Cardiac fibroblast (primary cell): ENCODE results near the gene GDI1.

Source experiments
- DNase-seq, 2 donors: peaks; one replicate each; pipeline versions ENCODE4 v3.0.0 to v3.0.0-alpha.2; 2010; ENCODE audit warnings: low read depth in 2 of 2
- H3K4me3 ChIP-seq, 2 donors: replicated peaks in 1 of 2; 1 replicate in 1 of 2; 2 replicates in 1 of 2; pipeline ENCODE4 v1.5.1; 2011; ENCODE audit warnings: low read depth in 2 of 2, low read length in 2 of 2, mild to moderate bottlenecking in 2 of 2, moderate library complexity in 1 of 2
- TF ChIP-seq, protein P1 (sequence below): IDR thresholded peaks from one replicate; pipeline ENCODE4 v1.5.1; 2011; ENCODE audit warnings: low read depth, mild to moderate bottlenecking, low read length, inconsistent platforms

The GDI1 gene

DNA sequence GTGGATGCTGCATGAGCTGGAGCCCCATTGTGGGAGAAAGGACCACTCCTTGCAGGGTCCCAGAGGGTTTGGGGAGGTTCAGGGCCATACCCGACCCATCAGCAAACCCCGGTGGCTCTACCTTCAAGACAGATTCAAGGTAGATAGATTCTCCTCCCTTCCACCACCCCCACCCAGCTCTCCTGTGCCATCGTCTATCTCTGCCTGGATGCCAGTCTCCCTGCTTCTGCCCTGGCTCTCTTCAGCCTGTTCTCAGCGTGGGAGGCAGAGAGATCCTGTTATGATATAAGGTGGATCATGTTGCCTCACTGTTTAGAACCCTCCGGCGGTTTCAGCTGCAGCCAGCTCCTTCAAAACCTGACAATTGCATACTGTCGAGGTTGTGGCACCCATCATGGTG lies 36.7 kb downstream of the GDI1 start:
- no peak for DNase-seq
- TF ChIP-seq, protein P1, sequence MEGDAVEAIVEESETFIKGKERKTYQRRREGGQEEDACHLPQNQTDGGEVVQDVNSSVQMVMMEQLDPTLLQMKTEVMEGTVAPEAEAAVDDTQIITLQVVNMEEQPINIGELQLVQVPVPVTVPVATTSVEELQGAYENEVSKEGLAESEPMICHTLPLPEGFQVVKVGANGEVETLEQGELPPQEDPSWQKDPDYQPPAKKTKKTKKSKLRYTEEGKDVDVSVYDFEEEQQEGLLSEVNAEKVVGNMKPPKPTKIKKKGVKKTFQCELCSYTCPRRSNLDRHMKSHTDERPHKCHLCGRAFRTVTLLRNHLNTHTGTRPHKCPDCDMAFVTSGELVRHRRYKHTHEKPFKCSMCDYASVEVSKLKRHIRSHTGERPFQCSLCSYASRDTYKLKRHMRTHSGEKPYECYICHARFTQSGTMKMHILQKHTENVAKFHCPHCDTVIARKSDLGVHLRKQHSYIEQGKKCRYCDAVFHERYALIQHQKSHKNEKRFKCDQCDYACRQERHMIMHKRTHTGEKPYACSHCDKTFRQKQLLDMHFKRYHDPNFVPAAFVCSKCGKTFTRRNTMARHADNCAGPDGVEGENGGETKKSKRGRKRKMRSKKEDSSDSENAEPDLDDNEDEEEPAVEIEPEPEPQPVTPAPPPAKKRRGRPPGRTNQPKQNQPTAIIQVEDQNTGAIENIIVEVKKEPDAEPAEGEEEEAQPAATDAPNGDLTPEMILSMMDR: no peak

DNA sequence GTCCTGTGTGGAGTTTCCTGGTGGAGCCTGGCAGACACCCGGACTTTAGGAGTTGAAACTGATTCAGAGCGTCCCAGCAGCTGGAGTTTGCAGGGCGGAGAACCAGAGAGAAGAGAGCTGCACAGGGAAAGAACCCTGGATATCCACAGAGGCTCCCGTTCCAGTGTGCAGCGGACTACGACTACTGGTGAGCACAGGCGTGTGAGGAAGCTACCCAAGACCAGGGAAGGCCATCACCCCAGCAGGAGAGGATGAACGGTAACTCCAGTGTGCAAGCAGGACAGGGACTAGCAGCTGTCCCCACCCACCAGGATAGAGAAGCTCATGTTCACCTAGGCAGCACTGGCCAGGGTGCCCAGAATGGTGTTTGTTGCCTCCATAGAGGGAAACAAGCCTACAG lies 39.9 kb downstream of the GDI1 start:
- H3K4me3 ChIP-seq: no peak overlapping the region
- TF ChIP-seq, protein P1: no peak
- no peak for DNase-seq

More for the DNA sequence above, 36.7 kb downstream of the GDI1 start:
- no peak overlapping the region for H3K4me3 ChIP-seq

DNA sequence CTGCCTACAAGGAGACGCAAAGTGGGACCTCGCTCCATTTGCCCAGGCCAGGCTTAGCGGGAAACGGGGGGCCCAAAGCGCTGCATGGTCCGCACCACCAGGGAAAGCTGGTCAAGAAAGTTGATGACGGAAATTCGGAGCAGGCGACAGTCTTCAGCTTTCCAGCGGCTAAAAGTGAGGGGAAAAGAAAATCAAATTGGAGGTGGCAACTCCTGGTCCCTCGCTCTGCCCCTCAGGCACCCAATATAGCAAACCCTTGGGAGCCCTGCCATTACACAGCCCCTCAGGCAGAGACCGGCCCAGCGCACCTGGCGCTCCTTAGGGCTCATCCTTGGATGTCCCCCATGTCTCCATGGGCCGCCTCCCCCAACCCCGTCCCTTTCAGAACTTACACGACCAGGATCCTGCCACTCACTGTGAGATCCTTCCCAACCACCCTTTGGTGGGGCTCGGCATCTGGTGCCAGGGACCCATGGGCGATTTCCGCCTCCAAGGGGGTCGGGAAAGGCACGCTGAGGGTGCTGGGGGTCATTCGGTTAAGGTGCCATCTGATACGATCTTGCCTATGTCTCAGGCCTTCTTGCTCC lies 41.0 kb downstream of the GDI1 start:
- no peak for DNase-seq
- peak overlapping the region; percentile 55 to 56 for H3K4me3 ChIP-seq
- TF ChIP-seq, protein P1: no peak

DNA sequence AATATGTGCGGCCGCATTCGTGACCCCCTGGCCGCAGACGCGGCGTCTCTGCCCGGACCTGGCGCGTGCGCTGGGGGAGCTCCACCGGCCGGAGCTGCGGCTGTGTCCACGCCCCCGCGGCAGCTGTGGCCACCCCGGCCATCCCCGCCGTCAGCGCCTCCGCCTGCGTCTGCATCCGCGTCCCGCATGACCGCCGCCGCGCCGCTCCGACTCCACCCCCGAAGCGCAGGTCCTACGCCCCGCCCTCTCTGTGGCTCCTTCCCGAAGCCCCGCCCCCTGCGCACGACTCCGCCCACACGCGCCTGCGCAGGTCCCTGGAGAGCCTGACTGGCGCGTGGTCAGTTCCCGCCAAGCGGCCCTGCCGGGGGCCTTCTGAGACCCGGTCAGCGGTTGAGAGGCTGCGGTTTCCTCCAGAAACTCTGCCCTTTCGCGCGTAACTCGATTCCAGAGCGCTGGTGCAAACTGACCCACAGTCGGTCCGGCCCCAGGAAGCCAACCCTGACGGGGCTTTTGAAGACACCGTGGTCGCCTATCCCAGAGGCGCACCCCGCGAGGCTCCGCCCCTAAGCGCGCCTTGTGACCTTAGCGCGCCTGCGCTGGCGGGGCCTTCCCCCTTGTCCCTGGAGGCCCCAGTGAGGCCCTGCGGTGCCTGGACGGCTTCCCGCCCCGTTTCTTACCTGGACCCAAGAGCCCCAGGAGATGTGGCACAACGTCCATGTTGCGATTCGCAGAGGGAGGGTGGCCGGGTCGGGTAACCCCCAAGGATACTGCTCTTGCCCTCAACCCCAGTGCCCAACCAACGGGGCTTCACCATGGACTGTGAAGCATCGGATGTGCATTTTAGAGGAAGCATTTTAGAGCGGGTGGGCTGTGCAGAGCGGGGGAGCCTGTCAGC lies 42.0 kb downstream of the GDI1 start, which contains the start of gene LAGE3:
Gene LAGE3, minus strand, starts transcription at position 554 of the 895 bp plus-strand sequence. Its CDS starts 366 bp downstream, at position 188.
- DNase-seq: peak; percentile 90 to 95
- TF ChIP-seq, protein P1: no peak
- peak within 1 kb of the TSS; percentile 55 to 56 for H3K4me3 ChIP-seq

DNA sequence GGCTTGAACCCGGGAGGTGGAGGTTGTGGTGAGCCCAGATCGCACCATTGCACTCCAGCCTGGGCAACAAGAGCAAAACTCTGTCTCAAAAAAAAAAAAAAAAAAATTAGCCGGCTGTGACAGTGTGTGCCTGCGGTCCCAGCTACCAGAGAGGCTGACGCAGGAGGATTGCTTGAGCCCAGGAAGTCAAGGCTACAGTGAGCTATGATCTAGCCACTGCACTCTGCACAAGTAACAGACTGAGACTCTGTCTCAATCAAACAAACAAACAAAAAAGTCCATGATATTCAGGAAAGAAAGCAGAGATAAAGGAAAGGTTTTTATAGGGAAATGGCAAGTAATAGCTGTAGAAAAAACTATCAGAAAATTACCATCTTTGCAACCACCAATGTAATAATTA lies 44.2 kb downstream of the GDI1 start:
- TF ChIP-seq, protein P1: no peak
- no peak overlapping the region for H3K4me3 ChIP-seq
- DNase-seq: no peak

DNA sequence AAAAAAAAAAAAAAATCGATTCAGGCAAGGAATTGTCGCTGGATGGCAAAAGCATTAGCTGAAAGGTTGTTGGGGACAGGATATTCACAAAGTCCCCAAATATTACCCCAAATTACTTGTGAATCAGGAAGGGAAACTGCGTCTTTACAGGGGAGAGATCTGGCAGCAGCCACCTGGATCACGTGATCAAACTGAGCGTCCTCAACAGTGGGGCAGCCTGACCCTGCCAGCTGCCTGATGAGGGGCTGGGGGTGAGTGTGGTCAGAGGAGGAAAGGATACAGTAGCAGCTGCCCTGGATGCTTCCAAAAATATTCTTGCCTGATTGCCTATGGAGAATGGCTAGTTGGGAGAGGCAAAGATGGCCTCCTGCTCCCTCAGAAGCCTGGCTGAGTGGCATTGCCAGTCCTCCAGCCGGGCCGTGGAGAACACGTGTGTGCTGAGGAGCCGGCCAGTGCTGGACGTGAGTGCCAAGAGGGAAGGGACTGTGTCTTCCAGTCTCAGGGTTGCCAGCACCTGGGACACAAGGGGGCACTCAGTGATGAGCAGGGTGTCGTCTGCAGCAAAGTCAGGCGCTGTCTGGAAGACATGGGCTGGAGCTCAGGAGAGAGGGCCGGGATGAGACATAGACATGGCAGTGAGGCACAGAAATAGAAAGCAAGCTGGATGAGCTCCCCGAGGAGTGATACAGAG lies 45.1 kb downstream of the GDI1 start:
- TF ChIP-seq, protein P1: no peak
- H3K4me3 ChIP-seq: no peak overlapping the region
- DNase-seq: no peak
